ENCODE measurements around the gene IL17F.

The IL17F gene

DNA sequence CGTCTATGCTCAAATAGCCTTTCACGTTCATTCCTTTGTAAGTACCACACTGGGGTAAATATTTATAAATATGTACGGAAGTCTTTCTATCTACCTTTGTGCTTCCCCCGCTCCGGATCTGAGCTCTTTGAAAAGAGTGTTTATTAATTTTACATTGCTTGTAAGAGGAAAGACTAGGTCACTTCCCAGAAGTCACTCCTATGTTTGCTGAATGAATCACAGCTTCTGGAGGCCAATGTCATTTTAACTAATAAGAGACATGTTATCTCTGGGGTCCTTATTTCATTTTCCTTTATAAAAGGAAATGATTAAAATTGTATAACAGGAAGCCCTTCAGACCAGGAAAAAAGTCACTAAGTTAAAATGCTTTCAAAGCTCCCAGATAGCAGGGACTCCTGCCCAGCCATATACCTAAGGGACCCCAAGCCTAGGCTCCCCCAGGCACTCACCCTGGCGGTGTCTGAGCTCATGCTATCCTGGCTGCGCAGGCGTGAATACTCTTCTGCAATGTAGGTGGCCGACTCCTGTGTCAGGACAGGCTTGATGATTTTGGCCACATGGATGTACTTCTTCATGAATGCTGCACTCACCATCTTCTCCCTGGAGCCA, 27.7 kb upstream of the IL17F start:
- H3K9me3 ChIP-seq = no peaks in the 10 kb centered on the region
- no peaks in the 10 kb centered on the region for H3K27me3 ChIP-seq
- H3K4me1 ChIP-seq (ENCODE audit: control insufficient read depth in 1 of 2, insufficient read depth in 1 of 2, low read depth in 1 of 2, low read length in 1 of 2) = no peaks in the 10 kb centered on the region
- H3K4me3 ChIP-seq (ENCODE audit: low read depth in 1 of 2, low read length in 1 of 2) = no peak overlapping the region
- TF ChIP-seq, protein P1, sequence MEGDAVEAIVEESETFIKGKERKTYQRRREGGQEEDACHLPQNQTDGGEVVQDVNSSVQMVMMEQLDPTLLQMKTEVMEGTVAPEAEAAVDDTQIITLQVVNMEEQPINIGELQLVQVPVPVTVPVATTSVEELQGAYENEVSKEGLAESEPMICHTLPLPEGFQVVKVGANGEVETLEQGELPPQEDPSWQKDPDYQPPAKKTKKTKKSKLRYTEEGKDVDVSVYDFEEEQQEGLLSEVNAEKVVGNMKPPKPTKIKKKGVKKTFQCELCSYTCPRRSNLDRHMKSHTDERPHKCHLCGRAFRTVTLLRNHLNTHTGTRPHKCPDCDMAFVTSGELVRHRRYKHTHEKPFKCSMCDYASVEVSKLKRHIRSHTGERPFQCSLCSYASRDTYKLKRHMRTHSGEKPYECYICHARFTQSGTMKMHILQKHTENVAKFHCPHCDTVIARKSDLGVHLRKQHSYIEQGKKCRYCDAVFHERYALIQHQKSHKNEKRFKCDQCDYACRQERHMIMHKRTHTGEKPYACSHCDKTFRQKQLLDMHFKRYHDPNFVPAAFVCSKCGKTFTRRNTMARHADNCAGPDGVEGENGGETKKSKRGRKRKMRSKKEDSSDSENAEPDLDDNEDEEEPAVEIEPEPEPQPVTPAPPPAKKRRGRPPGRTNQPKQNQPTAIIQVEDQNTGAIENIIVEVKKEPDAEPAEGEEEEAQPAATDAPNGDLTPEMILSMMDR (IDR thresholded peaks at IDR 0.05) = no peak
- peaks cover 62% of the 10 kb centered on the region for H3K36me3 ChIP-seq
- no peak overlapping the region for H3K27ac ChIP-seq

DNA sequence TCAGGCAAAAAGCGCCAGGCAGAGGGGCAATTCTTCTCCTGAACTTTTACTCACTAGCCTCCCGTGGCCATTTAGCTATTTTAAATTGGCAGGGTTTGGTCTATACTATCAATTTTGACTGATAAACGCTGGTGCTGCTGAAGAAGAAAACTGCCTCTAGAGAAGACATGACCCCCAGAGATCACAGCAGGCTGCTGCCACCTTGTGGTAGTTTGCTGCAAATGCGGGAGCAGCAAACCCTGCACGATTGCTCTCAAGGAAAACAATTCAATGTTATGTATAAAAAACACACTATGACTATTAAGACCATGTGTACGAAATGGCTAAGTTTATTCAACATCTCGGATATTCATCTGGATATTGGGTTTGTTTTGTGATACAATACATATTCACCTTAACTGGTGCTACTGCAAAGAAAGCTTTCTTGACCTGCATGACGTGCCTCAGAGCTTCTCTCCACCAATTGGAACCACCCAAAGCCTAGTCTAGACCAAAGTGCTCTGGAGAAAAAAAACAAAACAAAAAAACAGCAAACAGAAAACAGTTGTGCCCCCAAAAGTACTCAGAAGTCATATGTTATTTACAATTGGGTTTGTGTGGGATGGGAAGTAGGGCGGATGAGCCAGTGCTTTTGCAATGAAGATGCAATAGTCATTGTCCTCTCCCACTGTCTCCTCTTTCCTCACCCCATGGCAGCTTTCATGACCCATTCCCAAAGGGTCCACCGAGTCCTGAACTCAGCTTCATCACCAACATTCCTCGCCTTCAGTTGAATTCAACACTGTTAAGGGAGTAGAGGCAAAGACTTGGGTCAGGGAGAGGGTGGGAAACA, 19.6 kb upstream of the IL17F start:
- no peaks in the 10 kb centered on the region for H3K9me3 ChIP-seq
- no peak overlapping the region for H3K4me3 ChIP-seq (ENCODE audit: low read depth in 1 of 2, low read length in 1 of 2)
- H3K36me3 ChIP-seq = peaks cover 66% of the 10 kb centered on the region
- no peaks in the 10 kb centered on the region for H3K27me3 ChIP-seq
- TF ChIP-seq, protein P1 (IDR thresholded peaks at IDR 0.05) = peak; percentile 84
- H3K27ac ChIP-seq = no peak overlapping the region
- no peaks in the 10 kb centered on the region for H3K4me1 ChIP-seq (ENCODE audit: control insufficient read depth in 1 of 2, insufficient read depth in 1 of 2, low read depth in 1 of 2, low read length in 1 of 2)

DNA sequence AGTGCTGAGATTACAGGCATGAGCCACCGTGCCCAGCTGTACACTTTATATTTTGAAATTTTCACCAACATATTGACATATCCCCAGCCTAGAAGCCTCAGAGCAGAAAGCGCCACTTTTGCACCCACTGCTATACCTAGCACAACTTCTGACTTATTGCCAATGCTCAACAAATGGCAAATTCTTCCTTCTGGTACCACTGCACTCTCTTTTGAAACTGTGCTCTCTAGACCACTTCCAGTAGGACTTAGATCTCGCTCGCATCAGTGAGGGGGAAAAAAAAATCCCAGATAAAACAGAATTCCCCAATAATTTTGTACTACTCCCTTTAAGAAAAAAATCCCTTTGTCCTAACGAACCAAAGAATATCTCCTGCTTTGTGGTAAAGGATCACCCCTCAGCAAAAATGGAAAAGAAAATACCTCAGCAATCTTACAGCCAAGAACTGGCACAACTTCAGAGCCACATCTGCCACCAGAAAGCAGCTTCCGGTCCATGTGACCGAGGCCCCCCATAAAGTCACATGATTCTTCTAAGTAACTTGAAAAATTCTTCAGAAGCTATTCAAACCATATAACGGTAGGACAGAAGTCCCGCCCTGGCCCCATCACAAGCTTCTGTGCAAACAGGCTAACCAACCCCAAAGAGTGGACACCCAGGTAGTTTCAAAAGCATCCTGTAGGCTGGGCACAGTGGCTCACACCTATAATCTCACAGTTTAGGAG, 18.5 kb upstream of the IL17F start:
- Histone ChIP-seq H3K4me1 (ENCODE audit: control insufficient read depth in 1 of 2, insufficient read depth in 1 of 2, low read depth in 1 of 2, low read length in 1 of 2) (no peaks in the 10 kb centered on the region), H3K27me3 (no peaks in the 10 kb centered on the region), H3K36me3 (peaks cover 55% of the 10 kb centered on the region), H3K9me3 (no peaks in the 10 kb centered on the region), H3K27ac (no peak overlapping the region), H3K4me3 (ENCODE audit: low read depth in 1 of 2, low read length in 1 of 2) (no peak overlapping the region)
- TF ChIP-seq, protein P1 (IDR thresholded peaks at IDR 0.05) = no peak

DNA sequence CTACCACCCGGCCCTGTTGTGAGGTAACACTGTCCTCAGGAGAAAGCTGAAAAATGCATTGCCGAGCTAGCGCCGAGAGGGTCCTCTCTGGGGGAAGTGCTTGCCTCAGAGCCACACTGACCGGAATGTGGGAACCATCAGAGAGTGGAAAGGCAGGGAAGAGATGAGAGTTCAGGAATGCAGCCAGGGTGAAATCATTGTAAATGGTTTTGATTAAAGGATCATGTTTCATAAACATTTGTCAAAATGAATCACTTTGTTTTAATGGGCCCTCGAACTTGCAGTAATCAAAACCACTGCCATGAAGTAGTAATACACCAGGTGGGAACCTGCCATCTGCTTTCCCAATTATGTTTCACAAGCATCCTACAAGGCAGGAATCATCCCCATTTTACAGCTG, 16.9 kb upstream of the IL17F start:
- no peaks in the 10 kb centered on the region for H3K4me1 ChIP-seq (ENCODE audit: control insufficient read depth in 1 of 2, insufficient read depth in 1 of 2, low read depth in 1 of 2, low read length in 1 of 2)
- H3K27me3 ChIP-seq = peaks cover under 1% of the 10 kb centered on the region
- no peak overlapping the region for H3K27ac ChIP-seq
- H3K36me3 ChIP-seq = peaks cover 42% of the 10 kb centered on the region
- no peak overlapping the region for H3K4me3 ChIP-seq (ENCODE audit: low read depth in 1 of 2, low read length in 1 of 2)
- TF ChIP-seq, protein P1 (IDR thresholded peaks at IDR 0.05) = no peak
- H3K9me3 ChIP-seq = no peaks in the 10 kb centered on the region

DNA sequence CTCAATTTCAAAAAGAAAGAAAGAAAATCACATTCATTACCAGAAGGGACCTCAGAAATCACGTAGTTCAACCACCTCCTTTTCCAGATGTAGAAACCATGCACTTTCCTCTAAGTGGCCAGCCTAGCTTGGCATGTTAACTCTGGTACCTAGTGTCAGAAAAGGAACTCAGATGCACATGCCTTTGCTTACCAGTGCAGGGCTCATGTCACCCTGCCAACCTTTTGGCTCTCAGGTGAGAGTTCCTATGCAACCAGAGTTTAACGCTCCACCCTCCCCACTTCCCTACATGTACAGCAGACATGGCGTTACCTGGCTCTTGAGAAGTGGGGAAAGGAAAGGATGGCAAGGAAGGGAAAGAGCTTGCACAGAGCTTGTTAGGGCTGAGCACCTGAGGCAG, 16.3 kb upstream of the IL17F start:
- H3K27me3 ChIP-seq = peaks cover 6% of the 10 kb centered on the region
- TF ChIP-seq, protein P1 (IDR thresholded peaks at IDR 0.05) = no peak

More for the DNA sequence above, 16.3 kb upstream of the IL17F start:
- Histone ChIP-seq H3K36me3 (peaks cover 36% of the 10 kb centered on the region), H3K4me1 (ENCODE audit: control insufficient read depth in 1 of 2, insufficient read depth in 1 of 2, low read depth in 1 of 2, low read length in 1 of 2) (no peaks in the 10 kb centered on the region), H3K27ac (no peak overlapping the region), H3K4me3 (ENCODE audit: low read depth in 1 of 2, low read length in 1 of 2) (no peak overlapping the region), H3K9me3 (no peaks in the 10 kb centered on the region)

All from neutrophil (primary cell).